Activated CD8-positive, alpha-beta memory T cell treated with anti-CD3 and anti-CD28 coated beads, Interleukin-2, amount 10 ng/mL, durations not matched to agents 7 days and 5 days (primary cell): Measurements from ENCODE around the gene BMPR1A. TPM values are rescaled to one million over a fixed set of nuclear protein-coding genes. Genes with fewer than 3 reads are reported as not detected.

Experiments used
- ATAC-seq: fragments of 150-1000 bp; cut with Tn5 transposase; one replicate; pipeline ENCODE4 v1.10.0; 2021; ENCODE audit warnings: moderate library complexity
- CTCF ChIA-PET: fragments of 350-600 bp; sonication (Branson Sonifier 250); formaldehyde crosslinking; loops from one replicate; lab custom pipeline; 2021; ENCODE audit warnings: antibody characterized with exemption; lab: Charles Lee
- DNase-seq: peaks from one replicate; pipeline ENCODE4 v3.0.0-alpha.2; 2020
- H3K27ac Mint-ChIP-seq: one replicate; pipeline ENCODE4 v1.8.0; 2021; ENCODE audit warnings: mild to moderate bottlenecking, mixed read lengths
- H3K27me3 Mint-ChIP-seq: one replicate; pipeline ENCODE4 v1.8.0; 2021; ENCODE audit warnings: mixed read lengths
- H3K36me3 Mint-ChIP-seq: one replicate; pipeline ENCODE4 v1.8.0; 2021; ENCODE audit warnings: mild to moderate bottlenecking, mixed read lengths
- H3K4me1 Mint-ChIP-seq: one replicate; pipeline ENCODE4 v1.8.0; 2021; ENCODE audit warnings: mixed read lengths
- H3K4me3 Mint-ChIP-seq: one replicate; pipeline ENCODE4 v1.8.0; 2021; ENCODE audit warnings: mild to moderate bottlenecking, moderate library complexity, mixed read lengths
- H3K9me3 Mint-ChIP-seq: one replicate; pipeline ENCODE4 v1.8.0; 2022; ENCODE audit warnings: low read depth, mixed read lengths
- total RNA-seq, 2 experiments: library from RNA; stranded (reverse); gene quantifications; one replicate each; pipeline ENCODE4 v1.2.3, GENCODE V29; 2021

BMPR1A gene
- total RNA-seq, 2 experiments from 2014 or later = 17.1 to 19.5 TPM

- H3K36me3 Mint-ChIP-seq = no peaks in the 10 kb centered on the region
- H3K27me3 Mint-ChIP-seq = no peaks in the 10 kb centered on the region
- H3K4me3 Mint-ChIP-seq = no peak overlapping the region
- CTCF ChIA-PET = no interaction called here
- H3K4me1 Mint-ChIP-seq = peaks cover 17% of the 10 kb centered on the region
- no peak for ATAC-seq
- no peak for DNase-seq
- H3K27ac Mint-ChIP-seq = no peak overlapping the region
- no peaks in the 10 kb centered on the region for H3K9me3 Mint-ChIP-seq
Measured at GRCh38 chr10:86803156-86803555, 46.7 kb downstream of the BMPR1A start.

- Mint-ChIP-seq H3K27me3 (no peaks in the 10 kb centered on the region), H3K4me1 (peaks cover 2% of the 10 kb centered on the region), H3K36me3 (peaks cover 2% of the 10 kb centered on the region), H3K27ac (no peak overlapping the region), H3K4me3 (no peak overlapping the region), H3K9me3 (no peaks in the 10 kb centered on the region)
- DNase-seq (no peak), ATAC-seq (no peak)
- CTCF ChIA-PET = no interaction called here
Measured at GRCh38 chr10:86804805-86805204, 48.4 kb downstream of the BMPR1A start.

- ATAC-seq (no peak), DNase-seq (no peak)
- no peak overlapping the region for H3K4me3 Mint-ChIP-seq
- H3K27me3 Mint-ChIP-seq = no peaks in the 10 kb centered on the region
- H3K27ac Mint-ChIP-seq = no peak overlapping the region
- H3K4me1 Mint-ChIP-seq = no peaks in the 10 kb centered on the region
- H3K9me3 Mint-ChIP-seq = no peaks in the 10 kb centered on the region
- CTCF ChIA-PET = no interaction called here
- H3K36me3 Mint-ChIP-seq = peaks cover 11% of the 10 kb centered on the region
Measured at GRCh38 chr10:86813101-86813500, 56.7 kb downstream of the BMPR1A start.

- no peaks in the 10 kb centered on the region for H3K4me1 Mint-ChIP-seq
- H3K4me3 Mint-ChIP-seq = no peak overlapping the region
- no peaks in the 10 kb centered on the region for H3K9me3 Mint-ChIP-seq
- CTCF ChIA-PET = interaction anchor here (0.6 kb wide), 1 partner anchor 17 kb away, joined by 3 read pairs; no protein-coding TSS in a partner anchor
- no peak for DNase-seq
- no peak for ATAC-seq
- peaks cover 11% of the 10 kb centered on the region for H3K36me3 Mint-ChIP-seq
- no peak overlapping the region for H3K27ac Mint-ChIP-seq
- no peaks in the 10 kb centered on the region for H3K27me3 Mint-ChIP-seq
Measured at GRCh38 chr10:86813982-86814381, 57.6 kb downstream of the BMPR1A start.

- H3K9me3 Mint-ChIP-seq = no peaks in the 10 kb centered on the region
- H3K27ac Mint-ChIP-seq = no peak overlapping the region
- no peak overlapping the region for H3K4me3 Mint-ChIP-seq
- H3K27me3 Mint-ChIP-seq = no peaks in the 10 kb centered on the region
- ATAC-seq (no peak), DNase-seq (no peak)
- no peaks in the 10 kb centered on the region for H3K4me1 Mint-ChIP-seq
- CTCF ChIA-PET = no interaction called here
- H3K36me3 Mint-ChIP-seq = peaks cover 8% of the 10 kb centered on the region
Measured at GRCh38 chr10:86815035-86815617, 58.7 kb downstream of the BMPR1A start.

- H3K27me3 Mint-ChIP-seq = no peaks in the 10 kb centered on the region
- CTCF ChIA-PET = no interaction called here
- no peak overlapping the region for H3K27ac Mint-ChIP-seq
- ATAC-seq (no peak), DNase-seq (no peak)
- H3K4me1 Mint-ChIP-seq = no peaks in the 10 kb centered on the region
- H3K4me3 Mint-ChIP-seq = no peak overlapping the region
- peaks cover 8% of the 10 kb centered on the region for H3K36me3 Mint-ChIP-seq
- no peaks in the 10 kb centered on the region for H3K9me3 Mint-ChIP-seq
Measured at GRCh38 chr10:86815640-86816039, 59.2 kb downstream of the BMPR1A start.

- ATAC-seq (no peak), DNase-seq (no peak)
- peaks cover 6% of the 10 kb centered on the region for H3K36me3 Mint-ChIP-seq
- CTCF ChIA-PET = no interaction called here
- H3K27me3 Mint-ChIP-seq = no peaks in the 10 kb centered on the region
- no peak overlapping the region for H3K4me3 Mint-ChIP-seq
- H3K27ac Mint-ChIP-seq = no peak overlapping the region
- H3K9me3 Mint-ChIP-seq = no peaks in the 10 kb centered on the region
- no peaks in the 10 kb centered on the region for H3K4me1 Mint-ChIP-seq
Measured at GRCh38 chr10:86817246-86817645, 60.8 kb downstream of the BMPR1A start.

GRCh38 chr10:86819567-86819966 is 63.1 kb downstream of the BMPR1A start:
- DNase-seq = no peak
- ATAC-seq = no peak
- H3K4me1 Mint-ChIP-seq = no peaks in the 10 kb centered on the region
- no peaks in the 10 kb centered on the region for H3K9me3 Mint-ChIP-seq
- H3K4me3 Mint-ChIP-seq = no peak overlapping the region
- H3K36me3 Mint-ChIP-seq = peaks cover 6% of the 10 kb centered on the region
- H3K27ac Mint-ChIP-seq = no peak overlapping the region
- CTCF ChIA-PET = interaction anchor here (0.6 kb wide), 1 partner anchor 10 kb away, joined by 4 read pairs; no protein-coding TSS in a partner anchor
- no peaks in the 10 kb centered on the region for H3K27me3 Mint-ChIP-seq

GRCh38 chr10:86820509-86820908 is 64.1 kb downstream of the BMPR1A start:
- ATAC-seq (no peak), DNase-seq (no peak)
- Mint-ChIP-seq H3K36me3 (peaks cover 4% of the 10 kb centered on the region), H3K4me3 (no peak overlapping the region), H3K27ac (no peak overlapping the region), H3K27me3 (no peaks in the 10 kb centered on the region), H3K4me1 (no peaks in the 10 kb centered on the region), H3K9me3 (no peaks in the 10 kb centered on the region)
- CTCF ChIA-PET = interaction anchor here (0.7 kb wide), 1 partner anchor 19 kb away, joined by 3 read pairs; no protein-coding TSS in a partner anchor

- no peak overlapping the region for H3K4me3 Mint-ChIP-seq
- H3K27me3 Mint-ChIP-seq = no peaks in the 10 kb centered on the region
- H3K36me3 Mint-ChIP-seq = peaks cover 4% of the 10 kb centered on the region
- H3K9me3 Mint-ChIP-seq = no peaks in the 10 kb centered on the region
- no peak overlapping the region for H3K27ac Mint-ChIP-seq
- ATAC-seq (no peak), DNase-seq (no peak)
- no peaks in the 10 kb centered on the region for H3K4me1 Mint-ChIP-seq
- CTCF ChIA-PET = no interaction called here
Measured at GRCh38 chr10:86821388-86821999, 65.1 kb downstream of the BMPR1A start.

GRCh38 chr10:86823565-86823964 is 67.1 kb downstream of the BMPR1A start:
- no peak overlapping the region for H3K4me3 Mint-ChIP-seq
- ATAC-seq (no peak), DNase-seq (no peak)
- no peaks in the 10 kb centered on the region for H3K4me1 Mint-ChIP-seq
- CTCF ChIA-PET = no interaction called here
- H3K9me3 Mint-ChIP-seq = no peaks in the 10 kb centered on the region
- H3K27ac Mint-ChIP-seq = no peak overlapping the region
- no peaks in the 10 kb centered on the region for H3K36me3 Mint-ChIP-seq
- no peaks in the 10 kb centered on the region for H3K27me3 Mint-ChIP-seq

GRCh38 chr10:86824151-86824550 is 67.7 kb downstream of the BMPR1A start:
- H3K36me3 Mint-ChIP-seq = no peaks in the 10 kb centered on the region
- CTCF ChIA-PET = no interaction called here
- H3K27ac Mint-ChIP-seq = no peak overlapping the region
- DNase-seq (no peak), ATAC-seq (no peak)
- no peaks in the 10 kb centered on the region for H3K9me3 Mint-ChIP-seq
- H3K4me1 Mint-ChIP-seq = no peaks in the 10 kb centered on the region
- no peak overlapping the region for H3K4me3 Mint-ChIP-seq
- H3K27me3 Mint-ChIP-seq = no peaks in the 10 kb centered on the region

- no peak for ATAC-seq
- no peak for DNase-seq
- H3K36me3 Mint-ChIP-seq = no peaks in the 10 kb centered on the region
- H3K4me1 Mint-ChIP-seq = no peaks in the 10 kb centered on the region
- CTCF ChIA-PET = no interaction called here
- no peak overlapping the region for H3K4me3 Mint-ChIP-seq
- no peak overlapping the region for H3K27ac Mint-ChIP-seq
- no peaks in the 10 kb centered on the region for H3K27me3 Mint-ChIP-seq
- no peaks in the 10 kb centered on the region for H3K9me3 Mint-ChIP-seq
Measured at GRCh38 chr10:86825366-86825765, 68.9 kb downstream of the BMPR1A start.

- no peaks in the 10 kb centered on the region for H3K27me3 Mint-ChIP-seq
- H3K36me3 Mint-ChIP-seq = peaks cover 3% of the 10 kb centered on the region
- CTCF ChIA-PET = no interaction called here
- ATAC-seq (no peak), DNase-seq (no peak)
- H3K9me3 Mint-ChIP-seq = no peaks in the 10 kb centered on the region
- no peak overlapping the region for H3K27ac Mint-ChIP-seq
- H3K4me1 Mint-ChIP-seq = no peaks in the 10 kb centered on the region
- H3K4me3 Mint-ChIP-seq = no peak overlapping the region
Measured at GRCh38 chr10:86827639-86828038, 71.2 kb downstream of the BMPR1A start.
